HG03196 (cell line): ENCODE measurements around the gene NPEPPS.

ENCODE experiments used
- ATAC-seq: cut with Tn5 transposase; IDR thresholded peaks from one replicate; pipeline ENCODE4 v1.9.1; 2021; ENCODE audit not compliant: unreplicated experiment

Gene NPEPPS

GRCh38 chr17:47663912-47664623, 133.2 kb downstream of the NPEPPS start:
- ATAC-seq: no peak

GRCh38 chr17:47664624-47664941, 133.7 kb downstream of the NPEPPS start:
- no peak for ATAC-seq

GRCh38 chr17:47665655-47666054, 134.7 kb downstream of the NPEPPS start:
- ATAC-seq: no peak

- no peak for ATAC-seq
These were observed 138.2 kb downstream of the NPEPPS start for GRCh38 chr17:47669081-47669480.

GRCh38 chr17:47670064-47670463, 139.2 kb downstream of the NPEPPS start:
- ATAC-seq: no peak
